ENCODE data around the gene FBLN7.

The FBLN7 gene

DNA sequence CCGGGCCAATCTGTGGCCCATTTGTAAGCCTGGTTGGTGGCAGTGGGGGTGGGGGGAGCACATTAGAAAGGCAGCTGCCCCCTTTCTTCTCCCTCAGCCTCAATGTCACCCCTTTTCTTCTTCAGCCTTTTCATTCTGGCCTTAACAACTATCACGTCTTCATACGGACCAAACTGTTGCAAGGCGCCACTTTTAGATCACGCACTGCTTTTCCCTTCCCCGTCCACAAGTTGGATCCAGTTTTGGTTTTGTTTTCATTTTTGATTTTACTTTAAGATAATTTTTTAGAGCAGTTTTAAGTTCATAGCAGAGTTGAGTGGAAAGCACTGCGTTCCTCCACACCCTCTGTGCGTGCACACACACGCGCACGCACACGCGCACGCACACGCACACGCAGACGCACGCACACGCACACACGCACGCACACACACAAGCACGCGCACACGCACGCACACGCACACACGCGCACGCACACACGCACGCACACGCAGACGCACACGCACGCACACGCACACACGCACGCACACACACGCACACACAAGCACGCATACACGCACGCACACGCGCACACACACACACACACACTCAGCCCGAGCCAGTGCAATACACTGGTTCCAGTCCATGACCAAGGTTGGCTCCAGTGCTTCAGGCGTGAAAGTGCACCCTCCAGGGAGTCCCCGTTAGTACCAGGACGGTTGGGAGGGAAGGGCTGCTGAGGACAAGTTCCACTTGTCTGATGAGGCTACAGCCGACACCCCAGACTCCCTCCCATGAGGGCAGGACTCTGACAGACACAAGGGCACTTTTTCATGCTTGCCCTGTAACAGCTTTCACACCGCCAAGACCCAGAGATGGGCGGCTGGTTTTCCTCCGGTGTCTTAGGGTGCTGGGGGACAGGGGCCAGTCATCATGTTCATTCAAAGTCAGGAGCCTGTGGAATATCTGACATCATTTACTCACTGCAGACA lies 22.4 kb downstream of the FBLN7 start:
- no peak for DNase-seq

DNA sequence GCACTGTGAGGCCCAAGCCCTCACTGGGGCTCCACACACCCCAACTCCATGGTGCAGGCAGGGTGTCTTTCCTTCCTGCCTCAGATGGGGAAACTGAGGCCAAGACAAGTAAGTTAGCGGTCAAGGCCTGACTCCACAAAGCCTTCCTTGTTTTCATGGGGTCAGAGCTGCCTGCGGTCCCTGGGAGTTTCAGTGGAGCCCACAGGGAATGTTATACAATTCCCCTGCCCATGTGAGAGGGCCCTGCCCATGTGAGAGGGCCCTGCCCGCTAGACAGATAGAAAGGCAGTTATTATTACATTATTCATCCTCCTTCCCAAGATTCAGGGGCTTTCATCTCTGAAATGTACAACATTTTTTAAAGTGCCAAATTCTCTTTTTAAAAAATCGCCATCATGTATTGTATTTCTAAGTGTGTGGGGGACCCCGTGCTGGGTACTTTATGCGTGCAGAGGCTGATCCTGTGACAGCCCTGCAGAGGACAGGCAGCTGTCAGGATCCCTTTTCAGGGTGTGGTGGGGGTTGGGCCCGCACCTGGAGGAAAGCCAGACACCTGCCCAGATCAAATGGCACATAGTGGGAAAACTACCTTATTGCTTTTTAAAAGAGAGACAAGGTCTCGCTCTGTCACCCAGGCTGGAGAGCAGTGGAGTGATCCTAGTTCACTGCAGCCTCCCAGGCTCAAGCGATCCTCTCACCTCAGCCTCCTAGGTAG lies 23.4 kb downstream of the FBLN7 start:
- DNase-seq, result no peak

DNA sequence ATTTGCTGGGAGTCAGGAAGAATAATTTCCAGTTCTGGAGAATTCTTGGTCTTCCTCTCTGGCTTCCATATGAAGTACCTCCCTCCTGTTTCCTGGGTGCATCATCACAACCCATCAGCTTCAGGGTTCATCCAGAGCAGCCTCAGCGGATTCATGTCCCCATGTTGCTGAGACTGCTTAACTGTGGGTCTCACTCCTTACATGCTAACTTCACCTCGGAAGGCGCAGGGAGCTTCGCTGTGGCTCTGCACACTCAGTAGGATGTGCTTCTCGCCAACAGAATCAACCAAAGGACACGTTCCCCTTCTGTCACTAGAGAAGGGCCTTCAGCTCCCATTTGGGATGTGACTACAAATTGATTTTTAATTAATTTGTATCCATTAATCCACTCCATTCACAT lies 24.2 kb downstream of the FBLN7 start:
- no peak for DNase-seq

DNA sequence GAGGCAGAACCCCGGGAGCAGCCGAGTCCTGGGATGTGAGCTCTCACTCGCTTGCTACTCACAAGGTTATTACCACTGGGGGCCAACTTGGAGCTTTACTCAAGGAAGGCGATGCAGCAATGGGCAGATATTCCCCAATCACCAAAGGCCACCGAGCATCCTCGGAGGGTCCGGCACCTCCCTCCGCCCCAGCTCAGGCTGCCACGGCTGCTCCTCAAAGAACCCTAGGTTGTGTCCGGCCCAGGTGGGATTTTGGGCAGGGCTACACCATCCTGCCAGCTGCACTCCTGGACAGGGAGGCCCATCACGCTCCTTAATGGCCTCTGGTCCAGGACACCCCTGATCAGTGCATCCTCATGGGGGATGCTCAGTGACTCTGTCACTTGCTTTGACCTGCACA lies 24.8 kb downstream of the FBLN7 start:
- no peak for DNase-seq

DNA sequence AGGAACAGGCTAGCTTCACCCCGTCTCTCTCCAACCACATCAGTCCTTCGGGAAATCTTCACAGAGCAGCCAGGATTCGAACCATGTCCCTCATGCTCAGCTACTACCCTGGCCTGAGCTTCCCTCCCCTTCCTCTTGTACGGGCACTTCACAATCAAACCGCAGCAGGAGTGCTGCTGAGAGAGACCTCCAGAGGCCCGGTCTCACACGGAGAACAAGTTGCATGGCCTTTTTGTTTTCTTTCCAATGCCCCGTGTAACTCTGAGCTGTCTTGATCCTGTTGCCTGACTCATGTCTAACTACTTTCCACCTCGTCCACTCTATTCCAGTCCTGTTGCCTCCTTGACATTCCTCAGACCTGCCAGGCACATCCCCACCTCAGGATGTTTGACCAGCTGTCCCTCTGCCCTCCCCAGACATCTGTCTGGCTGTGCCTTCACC lies 25.4 kb downstream of the FBLN7 start:
- no peak for DNase-seq

DNA sequence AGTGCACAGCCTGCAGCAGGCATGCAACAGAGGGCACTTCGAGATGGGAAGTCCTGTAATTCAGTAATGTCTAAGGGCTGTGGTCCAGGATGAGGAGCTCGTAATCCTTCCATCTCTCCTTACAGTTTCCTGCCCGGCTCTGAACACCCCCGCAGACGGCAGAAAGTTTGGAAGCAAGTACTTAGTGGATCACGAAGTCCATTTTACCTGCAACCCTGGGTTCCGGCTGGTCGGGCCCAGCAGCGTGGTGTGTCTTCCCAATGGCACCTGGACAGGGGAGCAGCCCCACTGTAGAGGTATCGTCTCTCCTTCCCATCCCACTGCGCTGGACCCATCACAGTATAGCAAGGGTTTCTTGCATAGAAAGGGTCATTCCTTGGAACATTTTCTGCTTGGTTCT lies 26.7 kb downstream of the FBLN7 start:
- no peak for DNase-seq

DNA sequence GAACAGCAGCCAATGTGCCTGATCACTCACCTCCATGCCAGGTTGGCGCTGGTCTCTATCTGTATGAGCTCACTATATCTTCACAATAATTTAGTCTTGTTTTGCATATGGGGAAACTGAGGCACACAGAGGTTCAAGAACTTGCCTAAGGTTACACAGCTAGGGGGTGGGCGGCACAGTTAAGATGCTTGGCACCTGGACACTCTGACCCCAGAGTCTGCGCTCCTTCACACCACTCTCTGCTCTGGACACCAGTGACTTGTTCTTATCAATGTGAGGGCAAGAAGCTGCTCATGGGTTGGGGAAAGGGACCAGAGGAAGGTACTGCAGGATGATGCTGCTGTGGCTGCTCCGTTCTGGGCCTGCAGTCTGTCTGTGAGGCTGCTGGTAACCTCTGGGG lies 27.1 kb downstream of the FBLN7 start:
- no peak for DNase-seq

DNA sequence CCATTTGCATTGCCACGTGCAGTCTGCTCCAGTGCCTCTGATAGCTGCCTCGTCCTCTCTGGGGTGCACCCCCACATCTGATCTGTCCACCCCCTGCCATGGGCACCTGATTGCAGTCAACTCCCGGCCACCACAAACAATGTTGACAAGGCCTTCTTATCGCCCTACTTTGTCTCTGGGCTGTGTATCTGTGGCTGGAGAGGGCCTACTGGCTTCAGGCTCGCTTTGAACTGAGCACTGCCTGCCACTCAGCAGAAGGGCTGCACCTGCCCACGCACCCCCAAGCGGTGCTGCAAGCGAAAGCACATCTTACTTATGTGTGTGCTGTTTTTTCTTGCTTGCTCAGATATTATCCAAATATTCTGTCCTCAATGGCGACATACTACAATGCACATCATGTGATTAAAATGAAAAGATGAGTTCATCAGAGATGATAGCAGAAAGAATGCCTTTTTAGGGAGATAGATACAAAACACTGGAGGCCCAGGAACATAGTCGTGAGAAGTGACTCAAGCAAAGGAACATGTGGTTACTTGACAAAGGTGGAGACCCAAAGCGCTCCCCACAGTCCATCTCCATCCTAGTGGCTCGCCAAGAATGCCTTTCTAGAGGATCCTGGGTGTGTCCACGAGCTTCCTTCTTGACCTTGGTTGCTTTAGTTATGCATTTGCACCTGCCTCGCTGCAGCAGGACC lies 28.8 kb downstream of the FBLN7 start:
- DNase-seq, result peak; percentile 23

DNA sequence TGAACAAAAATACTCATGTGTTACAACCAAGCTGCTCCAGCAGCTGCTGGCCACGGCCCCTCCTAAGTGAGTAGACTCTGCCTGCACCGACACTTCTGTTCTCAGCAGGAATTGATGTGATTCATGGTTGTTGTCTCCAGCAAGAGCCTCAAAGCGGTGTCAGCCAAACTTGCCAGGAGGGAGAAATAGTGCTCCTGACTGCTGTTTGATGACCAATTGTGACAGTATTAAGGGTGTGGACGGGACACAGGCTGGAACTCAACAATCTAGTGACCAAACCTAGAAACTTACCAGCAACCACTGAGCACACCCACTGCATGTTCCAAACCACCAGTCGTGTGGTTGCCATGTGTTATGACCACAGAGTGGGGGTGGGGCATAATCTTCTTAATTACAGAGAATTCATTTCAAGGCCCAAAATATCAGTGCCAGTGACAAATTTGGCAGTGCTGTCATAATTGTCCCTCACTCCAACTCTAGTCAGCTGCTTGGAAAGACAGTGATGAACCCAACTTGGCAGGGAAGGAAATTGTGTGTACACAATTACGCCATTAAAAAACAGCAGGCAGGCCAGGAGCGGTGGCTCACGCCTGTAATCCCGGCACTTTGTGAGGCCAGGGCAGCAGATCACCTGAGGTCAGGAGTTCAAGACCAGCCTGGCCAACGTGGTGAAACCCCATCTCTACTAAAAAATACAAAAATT lies 30.4 kb downstream of the FBLN7 start:
- DNase-seq, result no peak

DNA sequence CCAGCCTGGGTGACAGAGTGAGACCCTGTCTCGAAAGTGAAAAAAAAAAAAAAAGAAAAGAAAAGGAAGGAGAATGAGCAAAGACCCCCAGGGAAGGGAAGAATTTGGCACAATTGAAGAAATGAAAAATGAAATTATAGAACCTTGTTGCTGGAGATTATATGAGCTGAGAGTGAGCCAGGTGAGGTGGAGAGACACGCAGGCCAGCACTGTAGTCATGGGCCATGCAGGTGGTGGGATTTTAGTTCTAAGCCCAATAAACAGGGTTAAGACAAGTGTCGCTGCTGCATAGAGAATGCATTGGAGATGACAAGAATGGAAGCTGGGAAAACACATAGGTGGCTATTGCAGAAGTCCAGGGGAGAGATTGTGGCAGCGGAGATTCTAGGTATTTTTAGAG lies 32.3 kb downstream of the FBLN7 start:
- no peak for DNase-seq

DNA sequence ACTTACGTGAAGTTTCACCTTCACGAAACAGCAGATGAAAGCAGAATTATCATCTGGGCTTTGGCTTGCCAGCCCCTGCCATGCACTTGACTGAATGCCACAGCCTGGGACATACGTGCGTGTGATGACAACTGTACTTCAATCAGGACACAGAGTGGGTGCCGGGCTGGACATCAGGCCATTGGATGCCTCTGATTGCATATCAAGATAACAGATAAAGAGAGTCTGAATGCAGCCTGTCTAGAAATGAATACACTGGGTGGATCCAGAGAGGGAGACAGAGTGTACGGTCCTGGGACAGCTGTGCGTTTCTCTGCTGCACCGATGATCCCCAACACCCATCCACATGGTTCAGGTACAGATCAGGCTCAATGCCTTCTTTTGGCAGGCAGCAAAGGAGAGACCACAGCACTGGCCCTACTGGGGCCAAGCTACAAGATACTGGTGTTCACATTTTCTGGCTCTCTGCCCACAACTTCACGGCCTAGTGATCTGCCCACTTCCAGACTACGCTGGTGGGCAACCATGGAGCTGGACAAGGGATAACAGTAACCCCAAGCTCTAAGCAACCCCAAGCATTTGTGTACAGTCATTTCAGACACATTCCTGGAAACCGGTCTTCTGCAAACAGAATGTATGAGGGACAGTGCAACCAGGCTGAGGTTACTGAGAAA lies 35.6 kb downstream of the FBLN7 start:
- no peak for DNase-seq

DNA sequence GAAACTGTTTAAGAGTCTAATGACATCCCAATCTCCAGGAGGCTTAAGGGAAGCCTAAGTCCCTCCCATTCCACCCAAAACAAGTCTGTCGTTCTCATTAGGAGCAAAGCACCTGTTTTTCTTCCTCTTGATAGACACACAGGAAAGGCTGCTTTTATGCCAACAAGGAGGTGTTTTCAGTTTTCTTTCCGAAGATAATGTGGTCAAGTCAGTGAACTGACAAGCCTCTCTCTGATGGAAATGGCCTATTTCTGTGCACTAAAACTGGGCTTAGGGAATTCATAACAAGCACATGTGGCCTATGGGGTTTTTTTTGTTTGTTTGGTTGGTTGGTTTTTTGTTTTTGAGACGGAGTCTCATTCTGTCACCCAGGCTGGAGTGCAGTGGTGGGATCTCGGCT lies 36.2 kb downstream of the FBLN7 start:
- no peak for DNase-seq

DNA sequence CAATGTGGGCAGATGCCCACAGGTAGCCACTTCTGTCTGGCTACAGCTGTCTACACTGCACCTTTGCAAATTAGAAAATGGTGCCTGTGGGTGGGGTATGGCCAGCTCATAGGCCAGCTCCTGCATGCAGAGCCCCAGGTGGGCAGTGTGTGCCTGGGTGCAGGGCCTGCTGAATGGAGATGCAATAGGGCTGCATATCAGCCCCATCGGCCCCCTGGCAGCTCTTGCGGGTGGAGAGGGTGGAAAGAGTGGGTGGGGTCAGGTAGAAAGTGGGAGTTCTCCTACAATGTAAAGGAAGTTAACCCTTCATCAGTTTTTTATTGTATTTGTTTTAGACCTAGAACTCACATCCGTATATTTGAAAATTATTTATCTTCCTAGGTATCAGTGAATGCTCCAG lies 37.1 kb downstream of the FBLN7 start:
- no peak for DNase-seq

DNA sequence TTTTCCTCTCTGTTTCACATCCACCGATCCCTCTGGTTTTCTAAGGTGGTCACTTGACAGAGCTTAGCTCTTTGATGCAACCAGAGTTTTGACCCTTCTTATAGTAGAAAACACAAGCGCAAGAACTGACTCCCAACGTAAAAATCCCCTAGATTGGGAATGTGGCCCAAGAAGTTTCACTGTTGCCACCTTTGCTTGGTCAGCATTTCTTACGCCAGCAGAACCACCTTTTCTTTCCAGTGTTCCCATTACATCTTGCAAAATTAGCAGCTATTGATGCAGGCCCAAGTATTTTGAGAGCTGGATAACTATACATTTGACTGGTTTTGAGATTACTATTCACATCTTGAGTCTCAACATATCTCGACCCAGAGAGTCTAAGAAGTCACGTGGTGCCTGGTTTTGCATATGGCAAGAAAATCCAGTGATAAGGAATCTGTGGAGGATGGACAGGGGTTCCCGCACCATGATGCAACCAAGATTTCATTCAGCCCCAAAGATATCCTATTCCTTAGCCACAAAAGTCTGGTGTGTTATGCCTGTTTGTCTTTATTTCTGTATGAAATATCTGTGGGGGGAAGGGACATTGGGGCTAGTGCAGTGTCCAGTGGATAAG lies 37.9 kb downstream of the FBLN7 start:
- no peak for DNase-seq

DNA sequence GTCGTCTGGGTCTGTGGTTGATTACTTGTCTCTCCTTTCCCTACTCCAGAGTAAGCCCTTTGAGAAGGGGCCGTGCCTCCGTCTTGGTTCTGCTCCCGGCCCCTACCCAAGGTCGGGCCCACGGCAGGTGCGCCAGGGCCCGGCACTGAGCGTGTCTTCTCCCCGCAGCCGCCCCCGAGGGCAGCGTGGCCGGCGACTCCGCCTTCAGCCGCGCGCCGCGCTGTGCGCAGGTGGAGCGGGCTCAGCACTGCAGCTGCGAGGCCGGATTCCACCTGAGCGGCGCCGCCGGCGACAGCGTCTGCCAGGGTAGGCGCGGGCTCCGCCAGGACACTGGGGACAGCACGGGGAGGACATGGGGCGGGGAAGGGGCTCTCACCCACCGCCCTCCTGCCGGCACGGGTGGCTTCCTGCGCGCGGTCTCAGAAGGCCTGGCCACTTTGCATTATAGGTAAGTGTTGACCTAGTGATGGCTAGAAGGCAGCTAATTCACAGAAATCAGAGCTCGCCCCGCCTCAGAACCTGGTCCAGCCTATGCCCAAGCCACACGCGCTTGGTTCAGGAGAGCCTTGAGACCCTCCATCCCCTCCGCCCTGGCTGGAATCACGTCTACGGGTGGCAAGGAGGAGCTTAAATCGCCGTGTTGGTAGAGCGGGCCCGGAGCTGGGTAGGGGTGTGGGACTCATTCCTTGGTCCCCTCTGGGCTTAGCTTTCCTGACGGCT lies 43.5 kb downstream of the FBLN7 start:
- DNase-seq, result peak; percentile 72

DNA sequence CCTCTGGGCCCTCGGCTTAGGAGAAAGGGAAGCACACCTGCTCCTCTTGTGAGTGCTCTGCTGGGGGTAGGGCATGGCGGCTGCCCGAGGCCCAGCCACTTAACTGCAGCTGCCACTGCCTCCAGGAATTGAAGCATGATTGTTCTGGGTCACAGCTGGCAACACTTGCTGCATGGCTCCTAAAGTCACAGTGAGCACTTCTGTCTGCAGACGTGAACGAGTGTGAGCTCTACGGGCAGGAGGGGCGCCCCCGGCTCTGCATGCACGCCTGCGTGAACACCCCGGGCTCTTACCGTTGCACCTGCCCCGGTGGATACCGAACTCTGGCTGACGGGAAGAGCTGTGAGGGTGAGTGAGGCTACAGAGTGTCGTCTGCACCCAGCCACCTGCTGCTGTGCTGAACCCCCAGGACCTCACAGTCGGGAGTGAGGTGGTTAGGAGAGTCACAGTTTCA lies 44.4 kb downstream of the FBLN7 start:
- peak; percentile 45 for DNase-seq

DNA sequence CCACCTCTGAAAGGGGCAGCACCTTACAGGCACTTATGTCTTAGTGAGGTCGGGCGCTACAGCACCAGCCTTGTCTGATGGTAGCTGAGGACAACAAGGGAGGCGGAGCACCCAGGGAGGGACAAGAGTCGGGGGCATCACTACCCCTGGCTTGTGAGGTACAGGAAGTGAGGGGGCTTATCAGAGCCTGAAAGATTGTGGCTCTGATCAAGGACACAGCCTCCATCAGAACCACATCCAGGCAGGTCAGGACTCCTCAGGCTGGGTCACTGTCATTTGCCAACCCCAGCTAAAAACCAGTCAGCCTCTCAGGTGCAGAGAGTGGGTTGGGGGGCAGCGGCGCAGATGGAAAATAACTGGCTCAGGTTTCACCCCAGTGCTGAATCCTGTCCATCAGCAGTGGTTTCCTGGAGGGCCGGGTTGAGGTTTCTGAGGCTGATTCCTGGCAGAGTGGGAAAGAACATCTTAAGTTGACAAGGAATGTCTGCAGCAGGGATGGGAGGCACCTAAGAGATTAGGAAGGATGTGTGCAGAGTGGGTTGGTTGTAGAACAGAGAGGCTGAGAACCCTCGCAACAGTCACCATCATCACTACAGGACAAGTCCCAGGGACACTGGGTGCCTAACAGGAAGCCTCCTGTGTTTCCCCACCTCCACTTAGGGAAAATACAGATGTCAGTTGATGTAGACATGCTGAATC lies 45.3 kb downstream of the FBLN7 start:
- no peak for DNase-seq

DNA sequence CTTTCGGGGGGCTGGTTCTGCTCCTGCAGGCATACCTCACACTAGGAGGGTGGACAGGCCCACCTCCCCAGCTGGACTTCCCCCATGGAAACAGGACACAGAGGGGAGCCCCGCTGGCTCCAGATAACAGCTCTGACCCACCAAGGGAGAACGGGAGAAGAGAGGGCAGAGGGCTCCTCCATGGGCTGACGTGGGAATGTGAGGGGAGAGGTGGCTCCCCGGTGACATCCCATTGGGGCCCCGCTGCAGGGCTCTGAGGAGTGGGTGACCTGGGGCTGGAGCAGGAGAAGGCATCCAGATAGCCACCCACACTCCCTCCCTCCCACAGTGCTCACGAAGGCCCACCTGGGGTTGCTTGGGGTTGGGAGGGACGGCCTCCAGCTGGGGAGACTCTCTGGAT lies 45.9 kb downstream of the FBLN7 start:
- no peak for DNase-seq

DNA sequence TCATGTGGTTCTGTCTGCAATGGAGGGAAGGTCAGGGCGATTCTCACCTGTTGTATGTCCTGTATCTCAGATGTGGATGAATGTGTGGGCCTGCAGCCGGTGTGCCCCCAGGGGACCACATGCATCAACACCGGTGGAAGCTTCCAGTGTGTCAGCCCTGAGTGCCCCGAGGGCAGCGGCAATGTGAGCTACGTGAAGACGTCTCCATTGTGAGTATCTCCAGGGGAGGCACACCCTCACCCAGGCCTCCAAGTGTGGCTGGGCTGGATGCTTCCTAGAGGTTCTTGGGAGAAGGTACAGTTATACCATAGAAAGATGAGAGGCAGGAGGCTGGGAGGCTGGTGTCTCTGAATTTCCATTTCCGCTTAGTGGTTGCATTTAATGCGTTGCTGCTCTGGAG lies 46.9 kb downstream of the FBLN7 start:
- no peak for DNase-seq

DNA sequence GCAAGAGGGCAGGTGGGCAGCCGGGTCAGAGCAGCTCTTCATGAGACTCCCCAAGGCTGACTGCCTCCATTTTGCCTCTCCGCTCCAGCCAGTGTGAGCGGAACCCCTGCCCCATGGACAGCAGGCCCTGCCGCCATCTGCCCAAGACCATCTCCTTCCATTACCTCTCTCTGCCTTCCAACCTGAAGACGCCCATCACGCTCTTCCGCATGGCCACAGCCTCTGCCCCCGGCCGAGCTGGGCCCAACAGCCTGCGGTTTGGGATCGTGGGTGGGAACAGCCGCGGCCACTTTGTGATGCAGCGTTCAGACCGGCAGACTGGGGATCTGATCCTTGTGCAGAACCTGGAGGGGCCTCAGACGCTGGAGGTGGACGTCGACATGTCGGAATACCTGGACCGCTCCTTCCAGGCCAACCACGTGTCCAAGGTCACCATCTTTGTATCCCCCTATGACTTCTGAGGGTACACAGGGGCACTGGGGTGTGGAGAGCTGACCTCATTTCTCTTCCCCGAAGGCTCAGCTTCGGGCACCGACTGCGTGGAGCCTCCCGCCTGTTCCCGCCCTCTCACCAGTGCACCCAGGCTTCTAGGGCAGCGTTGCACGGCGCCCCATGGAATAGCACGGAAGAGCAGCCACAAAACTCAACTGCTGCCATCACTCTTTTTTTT lies 49.0 kb downstream of the FBLN7 start:
- DNase-seq, result peak; percentile 16
